ENCODE data around the gene ASB7.

DNA sequence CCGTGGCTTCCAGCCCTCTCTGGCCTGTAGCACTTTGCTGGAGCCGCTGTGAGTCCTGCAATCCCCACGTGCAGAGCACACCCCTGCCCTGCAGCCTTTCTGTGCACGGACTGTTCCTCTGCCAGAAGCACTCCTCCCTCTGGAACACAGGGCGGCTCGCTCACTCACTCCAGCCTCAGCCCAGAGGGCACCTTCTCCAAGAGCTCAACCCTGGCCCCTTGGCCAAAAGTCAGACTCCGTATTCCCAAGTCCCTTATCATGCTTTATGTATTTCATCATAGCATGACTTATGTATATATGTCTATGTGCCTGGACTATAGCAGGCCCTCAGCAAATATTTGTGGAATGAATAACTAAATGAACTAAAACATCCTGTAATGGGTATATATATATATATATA, 63.2 kb downstream of the ASB7 start:
- TF ChIP-seq POLR2AphosphoS5 (IDR thresholded peaks at IDR 0.05; ENCODE audit: low read depth, low read length) (no peak), TAF1 (IDR thresholded peaks at IDR 0.05; ENCODE audit: borderline replicate concordance, low read depth, low read length) (no peak), POLR2A (IDR thresholded peaks at IDR 0.05; ENCODE audit: low read depth, low read length) (no peak)

Measured in GM12892 (cell line).